H9 (cell line): Measurements from ENCODE around the gene GATA3. TPM values are rescaled to one million over a fixed set of nuclear protein-coding genes. Genes with fewer than 3 reads are reported as not detected.

Source experiments
- DNase-seq: peaks from one replicate; pipeline ENCODE4 v3.0.0-alpha.2; 2017
- H2AFZ ChIP-seq: one replicate; pipeline ENCODE4 v1.6.1; 2013; ENCODE audit warnings: mild to moderate bottlenecking, low read length, control low read depth, moderate library complexity
- H2AK5ac ChIP-seq: 2 replicates; pipeline ENCODE4 v1.6.1; 2013; ENCODE audit warnings: low read length, control low read depth, mixed read lengths; ENCODE audit not compliant: insufficient read length
- H2BK120ac ChIP-seq: one replicate; pipeline ENCODE4 v1.6.1; 2013; ENCODE audit warnings: low read depth, mild to moderate bottlenecking, low read length, control low read depth, inconsistent platforms; ENCODE audit not compliant: poor library complexity, severe bottlenecking
- H2BK12ac ChIP-seq: 2 replicates; pipeline ENCODE4 v1.6.1; 2013; ENCODE audit warnings: low read length, control low read depth, mixed read lengths, low read depth; ENCODE audit not compliant: insufficient read length
- H2BK15ac ChIP-seq: 2 replicates; pipeline ENCODE4 v1.6.1; 2013; ENCODE audit warnings: low read depth, low read length, control low read depth
- H2BK20ac ChIP-seq: one replicate; pipeline ENCODE4 v1.6.1; 2013; ENCODE audit warnings: low read depth, mild to moderate bottlenecking, low read length, control low read depth, inconsistent platforms; ENCODE audit not compliant: poor library complexity, severe bottlenecking
- H2BK5ac ChIP-seq: 2 replicates; pipeline ENCODE4 v1.6.1; 2013; ENCODE audit warnings: low read length, control low read depth, mixed read lengths; ENCODE audit not compliant: insufficient read length
- H3K14ac ChIP-seq: 2 replicates; pipeline ENCODE4 v1.6.1; 2013; ENCODE audit warnings: low read length, control low read depth; ENCODE audit not compliant: insufficient read depth
- H3K18ac ChIP-seq: 2 replicates; pipeline ENCODE4 v1.6.1; 2013; ENCODE audit warnings: low read depth, mild to moderate bottlenecking, mixed read lengths, low read length, control low read depth; ENCODE audit not compliant: insufficient read length
- H3K23ac ChIP-seq: 2 replicates; pipeline ENCODE4 v1.6.1; 2013; ENCODE audit warnings: low read length, control low read depth, mixed read lengths, low read depth; ENCODE audit not compliant: insufficient read length
- H3K23me2 ChIP-seq: 2 replicates; pipeline ENCODE4 v1.6.1; 2013; ENCODE audit warnings: low read depth, mild to moderate bottlenecking, mixed read lengths, low read length, control low read depth; ENCODE audit not compliant: insufficient read length, poor library complexity, severe bottlenecking
- H3K27ac ChIP-seq: 2 replicates; pipeline ENCODE4 v1.5.1; 2013; ENCODE audit warnings: low read length, control low read depth, mixed read lengths, low read depth; ENCODE audit not compliant: insufficient read length
- H3K27me3 ChIP-seq: 2 replicates; pipeline ENCODE4 v1.6.1; 2013; ENCODE audit warnings: low read length, control low read depth, inconsistent platforms; ENCODE audit not compliant: insufficient read depth
- H3K4ac ChIP-seq: 2 replicates; pipeline ENCODE4 v1.6.1; 2013; ENCODE audit warnings: low read depth, mild to moderate bottlenecking, control low read depth, inconsistent platforms, low read length, moderate library complexity
- H3K4me1 ChIP-seq: 2 replicates; pipeline ENCODE4 v1.6.1; 2013; ENCODE audit warnings: low read length, control low read depth, inconsistent platforms; ENCODE audit not compliant: insufficient read depth
- H3K4me2 ChIP-seq: 2 replicates; pipeline ENCODE4 v1.6.1; 2013; ENCODE audit warnings: low read length, control low read depth, mixed read lengths; ENCODE audit not compliant: insufficient read length, insufficient read depth
- H3K56ac ChIP-seq: 2 replicates; pipeline ENCODE4 v1.6.1; 2013; ENCODE audit warnings: low read depth, mild to moderate bottlenecking, mixed read lengths, low read length, control low read depth; ENCODE audit not compliant: insufficient read length
- H3K79me1 ChIP-seq: 2 replicates; pipeline ENCODE4 v1.6.1; 2013; ENCODE audit warnings: low read depth, mild to moderate bottlenecking, moderate library complexity, low read length, control low read depth, inconsistent platforms; ENCODE audit not compliant: insufficient read depth, poor library complexity, severe bottlenecking
- H3K79me2 ChIP-seq: 2 replicates; pipeline ENCODE4 v1.6.1; 2013; ENCODE audit warnings: low read length, control low read depth, inconsistent platforms; ENCODE audit not compliant: insufficient read depth
- H3K9ac ChIP-seq: 2 replicates; pipeline ENCODE4 v1.6.1; 2013; ENCODE audit warnings: low read length, control low read depth, mixed read lengths; ENCODE audit not compliant: insufficient read length; ENCODE audit errors: extremely low read depth
- H3K9me3 ChIP-seq: one replicate; pipeline ENCODE4 v1.6.1; 2013; ENCODE audit warnings: low read depth, low read length, inconsistent platforms; ENCODE audit not compliant: control insufficient read depth
- H3T11ph ChIP-seq: one replicate; pipeline ENCODE4 v1.6.1; 2013; ENCODE audit warnings: mild to moderate bottlenecking, low read length, control low read depth, inconsistent platforms
- H4K20me1 ChIP-seq: one replicate; pipeline ENCODE4 v1.6.1; 2013; ENCODE audit not compliant: control insufficient read depth, insufficient read length, insufficient read depth
- H4K5ac ChIP-seq: 2 replicates; pipeline ENCODE4 v1.6.1; 2013; ENCODE audit warnings: low read depth, mild to moderate bottlenecking, mixed read lengths, low read length, control low read depth; ENCODE audit not compliant: insufficient read length
- H4K8ac ChIP-seq: replicated peaks from 2 replicates; pipeline ENCODE4 v1.6.1; 2013; ENCODE audit warnings: low read length, control low read depth, mixed read lengths, low read depth; ENCODE audit not compliant: insufficient read length
- H4K91ac ChIP-seq: 2 replicates; pipeline ENCODE4 v1.6.1; 2013; ENCODE audit warnings: low read depth, mild to moderate bottlenecking, moderate library complexity, mixed read lengths, low read length, control low read depth; ENCODE audit not compliant: insufficient read length
- H3K27ac Mint-ChIP-seq, 3 experiments: 2 replicates in 2 of 3; 3 replicates in 1 of 3; pipeline ENCODE4 v1.8.0; 2020 to 2021; ENCODE audit warnings: mixed read lengths in 3 of 3, mild to moderate bottlenecking in 1 of 3, moderate library complexity in 1 of 3
- H3K27me3 Mint-ChIP-seq: 2 replicates; pipeline ENCODE4 v1.8.0; 2021; ENCODE audit warnings: low read depth, mild to moderate bottlenecking, moderate library complexity, mixed read lengths
- H3K36me3 Mint-ChIP-seq, 3 experiments: 2 replicates in 2 of 3; 3 replicates in 1 of 3; pipeline ENCODE4 v1.8.0; 2020 to 2021; ENCODE audit warnings: low read depth in 3 of 3, mixed read lengths in 3 of 3; ENCODE audit not compliant: insufficient read depth in 1 of 3
- H3K4me1 Mint-ChIP-seq, 2 experiments: 2 replicates each; pipeline ENCODE4 v1.8.0; 2020; ENCODE audit warnings: mixed read lengths in 2 of 2
- H3K4me3 Mint-ChIP-seq, 2 experiments: 2 replicates in 1 of 2; 3 replicates in 1 of 2; pipeline ENCODE4 v1.8.0; 2020 to 2021; ENCODE audit warnings: mild to moderate bottlenecking in 2 of 2, mixed read lengths in 2 of 2, moderate library complexity in 1 of 2
- H3K9me3 Mint-ChIP-seq, 2 experiments: 2 replicates in 1 of 2; 3 replicates in 1 of 2; pipeline ENCODE4 v1.8.0; 2020; ENCODE audit warnings: mild to moderate bottlenecking in 2 of 2, mixed read lengths in 2 of 2, moderate library complexity in 1 of 2
- CTCF ChIP-seq: fragments of 200-600 bp; sonication (generic); conservative IDR thresholded peaks from 3 replicates; pipeline ENCODE4 v1.8.0; 2021; ENCODE audit warnings: antibody characterized with exemption, mild to moderate bottlenecking
- WGBS: extraction: QIAGEN DNeasy Blood & Tissue Kit; methylation state at CpG from one replicate; pipeline ENCODE4 v1.1.7; 2013; ENCODE audit warnings: missing lambda C conversion rate, low lambda C conversion rate, mixed read lengths; ENCODE audit not compliant: insufficient read length; ENCODE audit errors: extremely low coverage; 5-methylcytosine and 5-hydroxymethylcytosine counted together
- total RNA-seq: library from RNA; stranded (reverse); gene quantifications from 2 replicates; pipeline ENCODE4 v1.2.1, GENCODE V29; 2021

The GATA3 gene
- total RNA-seq, 1 experiment from 2014 or later: 0.31 TPM

- Histone ChIP-seq H3K23me2 (peaks cover 1% of the 10 kb centered on the region), H3K27me3 (peaks cover 99% of the 10 kb centered on the region), H2BK20ac (no peak overlapping the region), H3T11ph (no peak overlapping the region), H2BK120ac (no peak overlapping the region), H3K4me1 (no peaks in the 10 kb centered on the region; the same call in 1 of the 2 replicates), H3K27ac (no peak overlapping the region), H2AK5ac (no peak overlapping the region), H4K91ac (no peak overlapping the region), H2AFZ (no peak overlapping the region), H3K79me2 (no peaks in the 10 kb centered on the region), H3K14ac (no peak overlapping the region), H4K8ac (no peak overlapping the region), H3K18ac (no peak overlapping the region), H3K4ac (no peak overlapping the region), H3K4me2 (peak overlapping the region; percentile 75), H3K9me3 (no peaks in the 10 kb centered on the region), H3K23ac (no peak overlapping the region), H4K20me1 (no peaks in the 10 kb centered on the region), H3K56ac (no peak overlapping the region), H3K9ac (no peak overlapping the region), H2BK12ac (no peak overlapping the region), H4K5ac (no peak overlapping the region), H2BK15ac (no peak overlapping the region), H2BK5ac (no peak overlapping the region), H3K79me1 (no peaks in the 10 kb centered on the region)
- Mint-ChIP-seq H3K4me1 (peaks cover 40 to 71% of the 10 kb centered on the region in 2 experiments), H3K9me3 (peaks cover 0 to 14% of the 10 kb centered on the region in 2 experiments; a peak in 4 of 5 replicates), H3K27me3 (peaks cover 98% of the 10 kb centered on the region), H3K27ac (no peak overlapping the region; a peak in 1 of 7 replicates), H3K4me3 (peak overlapping the region; percentile 31 to 75), H3K36me3 (no peaks in the 10 kb centered on the region; a peak in 1 of 7 replicates)
- peak; percentile 77 for DNase-seq
- no CpG with 5 or more reads among the region's 32 CpGs for WGBS
- TF ChIP-seq CTCF: no peak
These were observed 9.4 kb upstream of the GATA3 start for GRCh38 chr10:8044908-8045725.
